ENCODE data around the gene AAR2. TPM values are rescaled to one million over a fixed set of nuclear protein-coding genes. Genes with fewer than 3 reads are reported as not detected.

The AAR2 gene
- total RNA-seq, 4 donors from 2014 or later = 24.5 to 35.6 (median 28.6) TPM

- H3K4me3 ChIP-seq = no peak overlapping the region
- H3K27me3 ChIP-seq = no peaks in the 10 kb centered on the region
- H3K36me3 ChIP-seq = peaks cover 0 to 94% (median 0%) of the 10 kb centered on the region in 3 donors
- no peaks in the 10 kb centered on the region for H3K9me3 ChIP-seq
- H3K27ac ChIP-seq = peak overlapping the region in 1 of 4 donors; percentile 55
- 71 to 74% methylated on average over 5 of the region's 5 CpGs for WGBS, 2 donors
- TF ChIP-seq EP300 (IDR thresholded peaks at IDR 0.05) = no peak
- no peak for TF ChIP-seq POLR2A (IDR thresholded peaks at IDR 0.05)
- TF ChIP-seq CTCF (IDR thresholded peaks at IDR 0.05) = no peak
- no peak for DNase-seq (ENCODE audit: low spot score in 2 of 2)
- no peaks in the 10 kb centered on the region for H3K4me1 ChIP-seq
Measured at GRCh38 chr20:36210436-36211021, 25.7 kb upstream of the AAR2 start.

- H3K27me3 ChIP-seq = no peaks in the 10 kb centered on the region
- TF ChIP-seq POLR2A (IDR thresholded peaks at IDR 0.05) (no peak), EP300 (IDR thresholded peaks at IDR 0.05) (no peak), CTCF (IDR thresholded peaks at IDR 0.05) (no peak)
- no peak for DNase-seq (ENCODE audit: low spot score in 2 of 2)
- peaks cover 0 to 78% (median 0%) of the 10 kb centered on the region in 3 donors for H3K36me3 ChIP-seq
- no peak overlapping the region for H3K27ac ChIP-seq
- 46 to 51% methylated on average over 2 of the region's 2 CpGs for WGBS, 2 donors
- no peaks in the 10 kb centered on the region for H3K4me1 ChIP-seq
- no peak overlapping the region for H3K4me3 ChIP-seq
- H3K9me3 ChIP-seq = no peaks in the 10 kb centered on the region
Measured at GRCh38 chr20:36213362-36213761, 22.9 kb upstream of the AAR2 start.

- TF ChIP-seq POLR2A (IDR thresholded peaks at IDR 0.05) (no peak), CTCF (IDR thresholded peaks at IDR 0.05) (peak in 3 of 5 experiments; percentile 22 to 37 (median 35))
- H3K36me3 ChIP-seq = peaks cover 0 to 78% (median 0%) of the 10 kb centered on the region in 3 donors
- no peak overlapping the region for H3K27ac ChIP-seq
- 63 to 68% methylated on average over 5 of the region's 5 CpGs for WGBS, 2 donors
- no peaks in the 10 kb centered on the region for H3K9me3 ChIP-seq
- H3K4me1 ChIP-seq = no peaks in the 10 kb centered on the region
- no peaks in the 10 kb centered on the region for H3K27me3 ChIP-seq
- H3K4me3 ChIP-seq = no peak overlapping the region
- DNase-seq (ENCODE audit: low spot score in 2 of 2) = no peak
Measured at GRCh38 chr20:36214684-36215256, 21.5 kb upstream of the AAR2 start.

- Histone ChIP-seq H3K4me3 (no peak overlapping the region), H3K27ac (no peak overlapping the region), H3K27me3 (no peaks in the 10 kb centered on the region), H3K9me3 (no peaks in the 10 kb centered on the region), H3K4me1 (no peaks in the 10 kb centered on the region), H3K36me3 (peaks cover 0 to 76% (median 0%) of the 10 kb centered on the region in 3 donors)
- DNase-seq (ENCODE audit: low spot score in 2 of 2) = no peak
- 90 to 91% methylated on average over 4 of the region's 4 CpGs for WGBS, 2 donors
- TF ChIP-seq POLR2A (IDR thresholded peaks at IDR 0.05) (no peak), CTCF (IDR thresholded peaks at IDR 0.05) (no peak), EP300 (IDR thresholded peaks at IDR 0.05) (no peak)
Measured at GRCh38 chr20:36215778-36216177, 20.5 kb upstream of the AAR2 start.

GRCh38 chr20:36216314-36217025 lies 19.8 kb upstream of the AAR2 start:
- Histone ChIP-seq H3K36me3 (peaks cover 0 to 76% (median 0%) of the 10 kb centered on the region in 3 donors), H3K4me3 (no peak overlapping the region), H3K4me1 (no peaks in the 10 kb centered on the region), H3K27ac (no peak overlapping the region), H3K27me3 (no peaks in the 10 kb centered on the region), H3K9me3 (no peaks in the 10 kb centered on the region)
- TF ChIP-seq POLR2A (IDR thresholded peaks at IDR 0.05) = no peak
- no peak for TF ChIP-seq CTCF (IDR thresholded peaks at IDR 0.05)
- no peak for TF ChIP-seq EP300 (IDR thresholded peaks at IDR 0.05)
- 78 to 81% methylated on average over 7 of the region's 7 CpGs for WGBS, 2 donors
- DNase-seq (ENCODE audit: low spot score in 2 of 2) = no peak

Data from tibial nerve (tissue), 4 donors.